GM21825 (cell line): ENCODE measurements around the gene ORMDL2.

ENCODE experiments used
- ATAC-seq: cut with Tn5 transposase; IDR thresholded peaks from one replicate; pipeline ENCODE4 v1.9.1; 2021; ENCODE audit warnings: mild to moderate bottlenecking, moderate library complexity; ENCODE audit not compliant: unreplicated experiment

ORMDL2 gene

GRCh38 chr12:55817345-55818139 lies at the start of gene ORMDL2, which contains the start of gene SARNP:
Gene ORMDL2, plus strand, starts transcription at chr12:55818041. Its CDS starts 959 bp downstream, at chr12:55819000.
Gene SARNP, minus strand, starts transcription at chr12:55817724. Its CDS starts 23 bp downstream, at chr12:55817701.
- peak; percentile 97 for ATAC-seq

- ATAC-seq, result no peak
These were observed 46.1 kb upstream of the ORMDL2 start for GRCh38 chr12:55771736-55772135.

- ATAC-seq, result no peak
These were observed 40.0 kb upstream of the ORMDL2 start for GRCh38 chr12:55777856-55778255.

GRCh38 chr12:55780685-55781084 lies 37.2 kb upstream of the ORMDL2 start:
- no peak for ATAC-seq

- no peak for ATAC-seq
These were observed 29.3 kb upstream of the ORMDL2 start for GRCh38 chr12:55788546-55788945.

- ATAC-seq, result no peak
These were observed 28.7 kb upstream of the ORMDL2 start for GRCh38 chr12:55789171-55789570.

- no peak for ATAC-seq
These were observed 27.9 kb upstream of the ORMDL2 start for GRCh38 chr12:55789893-55790292.

- no peak for ATAC-seq
These were observed 21.9 kb upstream of the ORMDL2 start for GRCh38 chr12:55795950-55796349.

GRCh38 chr12:55797068-55797467 lies 20.8 kb upstream of the ORMDL2 start:
- ATAC-seq, result no peak

GRCh38 chr12:55797550-55797949 lies 20.3 kb upstream of the ORMDL2 start:
- ATAC-seq, result no peak

- ATAC-seq, result no peak
These were observed 10.9 kb upstream of the ORMDL2 start for GRCh38 chr12:55806982-55807381.

- ATAC-seq, result no peak
These were observed 8.6 kb upstream of the ORMDL2 start for GRCh38 chr12:55809274-55809673.

GRCh38 chr12:55812088-55812487 lies 5.8 kb upstream of the ORMDL2 start:
- ATAC-seq, result no peak

GRCh38 chr12:55814257-55814656 lies 3.6 kb upstream of the ORMDL2 start:
- ATAC-seq, result no peak

- no peak for ATAC-seq
These were observed 2.4 kb upstream of the ORMDL2 start for GRCh38 chr12:55815473-55815872.

GRCh38 chr12:55816881-55817344 lies 928 bp upstream of the ORMDL2 start:
- ATAC-seq, result no peak

- ATAC-seq, result peak; percentile 21
These were observed 393 bp downstream of the ORMDL2 start for GRCh38 chr12:55818140-55818728.

- no peak for ATAC-seq
These were observed 1.0 kb downstream of the ORMDL2 start for GRCh38 chr12:55818886-55819285.

GRCh38 chr12:55820679-55821078 lies 2.8 kb downstream of the ORMDL2 start:
- no peak for ATAC-seq

- ATAC-seq, result no peak
These were observed 4.4 kb downstream of the ORMDL2 start for GRCh38 chr12:55822228-55822627.

- no peak for ATAC-seq
These were observed 5.6 kb downstream of the ORMDL2 start for GRCh38 chr12:55823419-55823818.

GRCh38 chr12:55824726-55825125 lies 6.9 kb downstream of the ORMDL2 start:
- ATAC-seq, result no peak
